GM18526 (cell line): ENCODE measurements around the gene CD200R1L.

Source experiments
- POLR2A ChIP-seq: IDR thresholded peaks from 3 replicates; pipeline ENCODE4 v1.6.1; 2011; ENCODE audit not compliant: insufficient read length; ENCODE audit errors: extremely low read depth

The CD200R1L gene, protein sequence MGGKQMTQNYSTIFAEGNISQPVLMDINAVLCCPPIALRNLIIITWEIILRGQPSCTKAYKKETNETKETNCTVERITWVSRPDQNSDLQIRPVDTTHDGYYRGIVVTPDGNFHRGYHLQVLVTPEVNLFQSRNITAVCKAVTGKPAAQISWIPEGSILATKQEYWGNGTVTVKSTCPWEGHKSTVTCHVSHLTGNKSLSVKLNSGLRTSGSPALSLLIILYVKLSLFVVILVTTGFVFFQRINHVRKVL

DNA sequence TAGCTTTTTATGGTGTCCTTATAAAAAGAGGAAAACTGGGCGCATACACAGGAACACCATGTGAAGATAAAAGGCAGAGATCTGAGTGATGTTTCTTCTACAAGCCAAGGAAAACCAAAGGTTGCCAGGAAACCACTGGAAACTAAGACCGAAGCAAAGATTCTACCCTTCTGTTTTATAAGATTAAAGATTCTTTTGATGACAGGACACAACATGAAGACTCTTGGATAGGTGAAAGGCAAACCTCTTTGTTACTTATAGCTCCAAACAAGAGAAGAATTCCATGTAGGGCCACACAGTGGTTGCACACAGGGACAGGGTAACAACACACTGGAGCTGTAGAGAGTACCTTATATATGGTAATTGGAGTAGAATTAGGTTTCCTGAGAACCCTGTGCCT, at the start of gene CD200R1L:
Gene CD200R1L, minus strand, starts transcription at position 101 of the 400 bp plus-strand sequence. CDS start 17,497 bp downstream, outside the sequence.
- no peak for TF ChIP-seq POLR2A

DNA sequence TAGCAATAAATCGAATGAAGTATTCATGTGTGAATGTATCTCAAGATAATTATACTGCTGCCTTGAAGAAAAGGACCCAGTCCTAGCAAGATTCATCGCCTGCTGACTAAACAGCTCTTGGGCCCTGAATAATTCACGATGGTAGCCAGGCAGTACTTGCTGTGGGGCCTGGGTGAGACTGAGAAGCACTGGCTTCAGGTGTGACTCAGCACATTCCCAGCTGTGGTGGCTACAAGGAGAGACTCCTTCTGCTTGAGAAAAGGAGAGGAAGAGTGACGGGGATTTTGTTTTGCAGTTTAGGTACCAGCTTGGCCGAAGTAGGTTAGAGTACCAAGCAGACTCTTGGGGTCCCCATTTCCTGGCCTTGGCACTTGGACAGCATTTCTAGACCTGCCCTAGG, 47.6 kb upstream of the CD200R1L start:
- no peak for TF ChIP-seq POLR2A

DNA sequence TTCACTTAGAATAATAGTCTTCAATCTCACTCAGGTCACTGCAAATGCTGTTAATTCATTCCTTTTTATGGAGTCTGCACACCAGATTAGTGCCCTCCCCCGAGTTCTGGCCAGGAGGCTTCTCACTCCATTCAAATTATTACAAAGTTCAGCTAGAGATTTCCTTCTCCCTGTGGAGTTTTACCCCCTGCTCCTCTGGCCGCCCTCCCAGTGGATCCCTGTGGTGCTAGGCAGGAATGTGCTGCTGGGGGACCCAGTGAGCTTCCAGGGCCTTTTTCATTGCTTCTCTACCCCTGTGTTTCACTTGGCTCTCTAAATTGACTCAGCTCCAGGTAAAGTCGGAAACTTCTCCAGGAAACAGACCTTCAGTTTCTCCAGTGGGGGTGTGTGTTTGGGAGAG, 42.7 kb upstream of the CD200R1L start:
- TF ChIP-seq POLR2A: no peak

DNA sequence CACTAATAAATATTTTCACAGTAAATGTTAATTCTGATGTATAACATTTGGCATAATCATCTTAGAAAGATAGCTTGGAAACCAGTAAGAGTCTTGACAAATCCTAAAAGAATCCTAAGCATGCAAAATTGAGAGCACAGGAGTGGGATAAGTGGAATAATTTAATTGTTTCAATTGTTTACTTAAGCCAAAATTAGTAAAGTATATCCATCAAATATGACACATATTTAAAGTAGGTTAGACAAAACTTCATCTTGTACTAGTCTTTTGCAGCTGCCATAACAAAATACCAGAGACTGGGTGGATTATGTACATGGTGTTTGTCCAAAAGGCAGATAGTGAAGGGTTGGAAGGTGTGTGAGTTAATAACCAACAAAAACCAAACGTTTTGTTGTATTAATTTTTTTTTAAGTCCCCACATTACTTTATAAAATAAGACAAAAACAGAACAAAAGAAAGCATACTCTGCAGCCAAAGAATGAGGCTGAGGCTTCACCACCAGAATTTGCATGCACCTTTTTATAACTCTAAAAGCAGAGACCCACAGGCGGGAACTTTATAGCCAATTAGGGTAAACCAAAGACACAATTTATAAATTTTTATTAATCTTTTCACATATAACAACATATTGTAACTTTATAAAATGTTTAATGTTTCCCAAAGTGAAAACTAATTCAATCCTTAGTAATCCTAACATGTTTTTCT, 41.9 kb upstream of the CD200R1L start:
- no peak for TF ChIP-seq POLR2A

DNA sequence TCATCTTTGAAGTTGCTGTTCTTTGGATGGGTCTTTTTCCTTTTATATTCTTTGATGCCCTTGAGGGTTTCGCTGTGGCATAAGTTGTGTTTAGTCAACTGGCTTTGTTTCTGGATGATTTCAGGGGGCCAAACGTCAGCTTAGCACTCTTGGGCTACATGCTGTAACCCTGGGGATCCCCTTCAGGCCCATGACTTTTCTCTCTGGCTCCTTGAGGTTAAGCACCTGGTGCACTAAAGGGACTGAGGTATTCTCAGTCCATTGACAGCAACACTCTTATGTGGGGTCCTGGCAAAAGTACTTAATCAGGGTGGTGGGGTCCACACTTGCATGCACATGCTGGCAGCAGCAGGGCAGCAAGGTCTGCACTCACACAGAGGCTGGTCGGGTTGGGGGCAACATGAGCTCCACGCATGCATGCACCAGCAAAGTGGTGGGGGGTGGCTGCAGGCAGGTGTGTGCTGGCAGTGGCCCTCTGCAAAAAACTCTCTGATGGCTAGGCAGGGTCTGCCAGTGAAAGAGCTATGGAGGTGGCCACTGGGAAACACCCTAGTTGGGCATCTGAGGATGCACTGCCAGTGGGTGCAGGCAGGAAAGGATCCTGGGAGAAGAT, 38.1 kb upstream of the CD200R1L start:
- no peak for TF ChIP-seq POLR2A

DNA sequence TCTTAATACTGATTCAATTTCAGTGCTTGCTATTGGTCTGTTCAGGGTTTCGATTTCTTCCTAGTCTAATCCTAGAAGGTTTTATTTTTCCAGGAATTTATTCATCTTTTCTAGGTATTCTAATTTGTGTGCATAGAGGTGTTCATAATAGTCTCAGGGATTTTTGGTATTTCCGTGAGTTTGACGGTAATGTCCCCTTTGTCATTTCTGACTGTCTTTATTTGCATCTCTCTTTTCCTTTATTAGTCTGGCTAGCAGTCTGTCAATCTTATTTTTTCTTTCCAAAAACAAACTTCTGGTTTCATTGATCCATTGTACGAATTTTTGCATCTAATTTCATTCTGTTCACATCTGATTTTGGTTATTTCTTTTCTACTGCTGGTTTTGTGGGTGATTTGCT, 35.2 kb upstream of the CD200R1L start:
- no peak for TF ChIP-seq POLR2A

DNA sequence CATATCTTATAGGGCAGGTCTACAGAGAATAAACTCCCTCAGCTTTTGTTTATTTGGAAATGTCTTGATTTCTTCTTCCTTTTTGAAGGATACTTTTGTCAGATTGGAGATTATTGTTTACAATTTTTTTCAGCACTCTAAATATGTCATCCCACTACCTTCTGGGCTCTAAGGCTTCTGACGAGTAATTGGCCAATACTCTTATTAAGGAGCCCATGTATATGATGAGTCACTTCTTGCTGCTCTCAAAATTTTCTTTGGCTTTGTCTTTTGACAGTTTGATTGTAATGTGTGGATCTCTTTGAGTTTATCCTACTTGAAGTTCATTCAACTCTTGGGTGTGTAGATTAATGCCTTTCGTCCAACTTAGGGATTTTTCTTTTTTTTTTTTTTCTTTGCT, 28.9 kb upstream of the CD200R1L start:
- TF ChIP-seq POLR2A: no peak

DNA sequence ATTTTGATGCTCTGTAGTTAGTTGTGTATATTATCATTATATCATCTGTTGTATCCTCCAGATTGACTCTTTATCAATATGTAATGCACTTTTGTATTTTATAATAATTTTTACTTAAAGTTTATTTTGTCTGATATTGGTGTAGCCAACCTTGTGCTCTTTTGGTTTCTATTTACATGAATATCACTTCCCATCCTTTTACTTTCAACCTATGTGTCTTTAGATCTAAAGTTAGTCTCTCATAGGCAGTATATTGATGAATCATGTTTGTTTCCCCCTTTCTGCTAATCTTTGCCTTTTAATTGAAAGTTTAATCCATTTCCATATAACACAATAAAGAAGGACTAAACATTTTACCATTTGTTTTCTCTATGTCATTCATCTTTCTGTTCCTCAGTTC, 28.1 kb upstream of the CD200R1L start:
- no peak for TF ChIP-seq POLR2A

DNA sequence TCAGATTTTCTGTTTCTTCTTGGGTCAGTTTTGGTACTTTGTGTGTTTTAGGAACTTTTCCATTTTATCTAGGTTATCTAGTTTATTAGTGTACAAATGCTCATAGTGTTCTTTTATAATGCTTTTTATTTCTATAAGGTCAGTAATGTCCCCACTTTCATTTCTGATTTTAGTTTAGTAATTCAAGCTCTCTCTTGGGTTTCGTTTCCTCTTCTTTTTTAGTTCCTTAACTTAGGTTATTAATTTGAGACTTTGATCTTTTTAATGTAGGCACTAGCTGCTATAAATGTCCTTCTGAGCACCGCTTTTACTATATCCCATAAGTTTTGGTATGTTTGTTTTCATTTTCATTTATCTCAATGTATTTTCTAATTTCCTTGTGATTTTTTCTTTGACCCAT, 27.0 kb upstream of the CD200R1L start:
- no peak for TF ChIP-seq POLR2A

DNA sequence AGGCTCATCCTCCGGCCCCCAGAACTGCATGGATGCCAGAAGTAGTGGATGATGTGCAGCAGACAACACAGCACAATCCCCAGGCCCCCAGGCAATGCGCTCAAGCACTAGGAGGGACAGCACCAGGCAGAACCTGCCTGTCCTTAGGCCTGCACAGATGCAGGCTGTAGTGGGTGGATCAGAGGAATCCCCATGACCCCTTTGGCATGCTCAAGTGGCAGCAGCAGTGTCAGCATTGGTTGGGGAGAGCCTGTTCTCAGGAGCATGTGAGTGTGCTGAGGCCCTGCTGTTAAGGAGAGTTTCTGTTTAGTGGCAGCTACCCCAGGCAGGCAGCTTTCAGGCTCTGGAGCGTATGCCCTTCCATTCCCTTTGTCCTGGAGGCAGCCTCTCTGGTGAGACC, 25.1 kb upstream of the CD200R1L start:
- no peak for TF ChIP-seq POLR2A

DNA sequence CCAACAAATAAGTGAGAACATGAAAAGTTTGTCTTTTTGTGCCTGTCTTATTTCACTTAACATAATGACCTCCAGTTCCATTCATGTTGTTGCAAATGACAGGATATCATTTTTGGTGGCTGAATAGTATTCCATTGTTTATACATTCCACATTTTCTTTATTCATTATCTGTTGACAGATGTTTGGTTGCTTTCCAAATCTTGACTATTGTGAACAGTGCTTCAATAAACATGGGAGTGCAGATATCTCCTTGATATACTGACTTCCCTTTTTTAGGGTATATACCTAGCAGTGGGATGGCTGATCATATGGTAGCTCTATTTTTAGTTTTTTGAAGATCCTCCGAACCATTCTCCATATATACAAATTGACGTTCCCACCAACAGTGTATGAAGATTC, 19.1 kb upstream of the CD200R1L start:
- no peak for TF ChIP-seq POLR2A

DNA sequence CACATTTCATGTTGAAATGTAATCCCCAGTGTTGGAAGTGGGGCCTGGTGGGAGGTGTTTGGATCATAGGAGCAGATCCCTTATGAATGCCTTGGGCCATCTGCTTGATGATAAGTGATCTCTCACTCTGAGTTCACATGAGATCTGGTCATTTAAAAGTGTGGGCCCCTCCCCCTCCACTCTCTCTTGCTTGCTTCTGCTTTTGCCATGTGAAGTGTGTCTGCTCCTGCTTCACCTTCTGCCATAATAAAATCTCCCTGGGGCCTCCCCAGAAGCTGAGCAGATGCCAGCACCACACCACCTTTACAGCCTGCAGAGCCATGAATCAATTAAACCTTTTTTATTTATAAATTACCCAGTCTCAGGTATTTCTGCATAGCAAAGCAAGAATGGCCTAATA, 14.2 kb upstream of the CD200R1L start:
- no peak for TF ChIP-seq POLR2A

DNA sequence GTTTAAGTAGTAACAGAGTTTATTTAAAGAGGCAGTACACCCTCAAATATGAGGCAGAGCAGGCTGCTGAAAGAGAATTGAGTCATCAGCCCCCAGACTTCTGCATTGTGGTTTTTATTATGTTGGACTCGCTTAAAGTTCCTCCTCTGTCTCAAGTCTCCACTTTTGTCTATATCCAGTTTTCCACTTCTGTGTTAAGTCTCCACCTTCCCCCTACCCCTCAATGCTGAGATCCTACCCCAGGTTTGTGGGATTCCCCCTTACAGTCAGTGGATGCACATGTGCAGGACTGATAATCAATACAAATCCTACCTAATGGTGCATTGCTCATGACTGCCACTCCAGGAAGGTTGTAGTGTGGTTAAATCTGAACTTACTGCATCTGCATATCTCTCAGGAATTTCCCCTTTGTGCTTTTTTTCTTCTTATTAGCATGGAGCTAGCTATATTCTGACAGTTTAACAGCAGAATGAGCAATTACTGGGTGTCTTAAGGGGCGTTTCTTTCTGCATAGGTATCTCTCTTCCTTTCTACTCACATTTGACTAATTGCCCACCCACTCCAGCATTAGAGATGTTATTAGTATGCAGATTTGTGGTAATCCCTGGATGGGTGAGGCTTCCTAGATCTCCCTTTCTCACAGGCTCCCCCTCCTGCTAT, 11.9 kb upstream of the CD200R1L start:
- TF ChIP-seq POLR2A: no peak

DNA sequence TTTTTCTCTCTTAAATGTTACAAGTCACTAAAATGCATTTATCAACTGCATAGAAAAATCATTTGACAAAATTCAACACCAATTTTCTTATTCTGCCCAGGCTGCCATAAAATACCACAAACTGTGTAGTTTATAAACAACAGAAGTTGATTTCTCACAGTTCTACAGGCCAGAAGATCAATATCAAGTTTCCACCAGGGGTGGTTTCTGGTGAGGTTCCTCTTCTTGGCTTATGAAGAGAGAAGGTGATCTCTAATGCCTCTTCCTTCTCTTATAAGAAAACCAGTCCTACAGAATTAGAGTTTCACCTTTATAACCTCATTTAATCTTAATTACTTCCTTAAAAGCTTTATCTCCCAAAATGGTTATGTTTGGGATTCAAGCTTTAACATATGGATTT, 10.9 kb upstream of the CD200R1L start:
- no peak for TF ChIP-seq POLR2A

DNA sequence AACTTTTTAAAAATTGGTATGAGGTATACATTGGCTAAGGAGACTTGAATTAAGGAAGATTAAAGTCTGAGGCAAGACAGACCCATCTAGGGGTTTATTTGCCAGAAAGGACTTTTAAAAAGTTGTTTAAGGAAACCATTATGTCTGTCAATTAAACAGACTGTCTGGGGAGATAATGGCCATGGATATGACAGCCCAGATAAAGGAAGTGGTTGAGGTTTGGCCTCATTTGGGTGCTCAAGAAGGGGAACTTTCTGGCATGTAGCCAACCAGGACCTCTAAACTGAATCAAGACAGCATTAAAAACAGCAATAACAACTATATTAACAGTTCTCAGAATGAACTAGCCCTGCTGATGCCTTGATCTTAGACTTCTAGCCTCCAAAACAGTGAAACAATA, 9.9 kb upstream of the CD200R1L start:
- no peak for TF ChIP-seq POLR2A

DNA sequence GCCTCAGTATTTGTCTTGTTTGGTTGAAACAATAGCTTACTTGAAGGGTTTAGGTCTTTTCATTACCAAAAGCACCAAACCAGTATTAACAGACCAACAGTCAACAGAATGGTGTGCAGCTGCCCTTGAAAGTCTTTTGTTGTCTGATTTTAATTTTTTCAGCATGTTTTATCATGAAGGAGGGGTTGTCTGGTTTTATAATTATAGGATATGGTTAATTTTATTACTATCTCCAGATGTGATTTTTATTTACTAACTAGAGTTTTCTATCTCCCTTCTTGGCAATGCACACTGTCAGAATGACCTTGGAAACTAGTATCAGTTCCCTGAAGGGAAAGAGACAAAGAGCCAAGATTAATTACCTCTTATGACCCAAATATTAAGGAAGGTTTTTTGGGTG, 9.2 kb upstream of the CD200R1L start:
- no peak for TF ChIP-seq POLR2A
